ENCODE data around the gene KRTAP10-2.

GRCh38 chr21:44575307-44576024 lies 24.2 kb upstream of the KRTAP10-2 start:
- TF ChIP-seq CTCF (IDR thresholded peaks at IDR 0.05) (no peak), POLR2A (IDR thresholded peaks at IDR 0.05) (no peak)
